Ascending aorta (tissue), 2 donors: ENCODE data around the gene DPP7. TPM values are rescaled to one million over a fixed set of nuclear protein-coding genes. Genes with fewer than 3 reads are reported as not detected.
"Not testable (repeated sequence)": the region's sequence is repeated elsewhere in the genome, so short reads cannot be mapped to it uniquely, and the experiment has no call there.

Experiments
- DNase-seq, 2 donors: peaks; one replicate each; pipeline ENCODE4 v3.0.0-alpha.2; 2019; ENCODE audit warnings: low spot score in 2 of 2
- H3K27ac ChIP-seq, 2 donors: fragments of 200-600 bp; sonication (generic); one replicate each; pipeline ENCODE4 v1.5.1; 2016 to 2017; ENCODE audit warnings: mild to moderate bottlenecking in 1 of 2
- H3K27me3 ChIP-seq: fragments of 200-600 bp; sonication (generic); one replicate; pipeline ENCODE4 v1.5.1; 2017
- H3K36me3 ChIP-seq, 2 donors: fragments of 200-600 bp; sonication (generic); one replicate each; pipeline ENCODE4 v1.5.1; 2016
- H3K4me1 ChIP-seq, 2 donors: fragments of 200-600 bp; sonication (generic); one replicate each; pipeline ENCODE4 v1.5.1; 2016 to 2017; ENCODE audit warnings: mild to moderate bottlenecking in 1 of 2
- H3K4me3 ChIP-seq, 2 donors: fragments of 200-600 bp; sonication (generic); one replicate each; pipeline ENCODE4 v1.5.1; 2016 to 2017; ENCODE audit warnings: mild to moderate bottlenecking in 1 of 2
- H3K9me3 ChIP-seq, 2 donors: fragments of 200-600 bp; sonication (generic); one replicate each; pipeline ENCODE4 v1.5.1; 2016
- CTCF ChIP-seq, 3 experiments: fragments of 200-600 bp in 2 of 3; fragments of 450-650 bp in 1 of 3; sonication (generic) in 2 of 3; IDR thresholded peaks; one replicate each; pipeline ENCODE4 v1.5.1; 2016 to 2019; ENCODE audit warnings: antibody characterized with exemption in 3 of 3, mild to moderate bottlenecking in 1 of 3, moderate library complexity in 1 of 3
- intact Hi-C: fragments of 100-400 bp; cut with DNase I; formaldehyde crosslinking; loops from one replicate; pipeline ENCODE4 v1.15.1; 2023
- total RNA-seq: library from RNA; depleted of rRNA; stranded (reverse); fragments of >200 nt; gene quantifications from one replicate; pipeline ENCODE4 v1.1.0, GENCODE V29; 2016

DPP7 gene
- total RNA-seq, 1 donor from 2014 or later: 176 TPM

DNA sequence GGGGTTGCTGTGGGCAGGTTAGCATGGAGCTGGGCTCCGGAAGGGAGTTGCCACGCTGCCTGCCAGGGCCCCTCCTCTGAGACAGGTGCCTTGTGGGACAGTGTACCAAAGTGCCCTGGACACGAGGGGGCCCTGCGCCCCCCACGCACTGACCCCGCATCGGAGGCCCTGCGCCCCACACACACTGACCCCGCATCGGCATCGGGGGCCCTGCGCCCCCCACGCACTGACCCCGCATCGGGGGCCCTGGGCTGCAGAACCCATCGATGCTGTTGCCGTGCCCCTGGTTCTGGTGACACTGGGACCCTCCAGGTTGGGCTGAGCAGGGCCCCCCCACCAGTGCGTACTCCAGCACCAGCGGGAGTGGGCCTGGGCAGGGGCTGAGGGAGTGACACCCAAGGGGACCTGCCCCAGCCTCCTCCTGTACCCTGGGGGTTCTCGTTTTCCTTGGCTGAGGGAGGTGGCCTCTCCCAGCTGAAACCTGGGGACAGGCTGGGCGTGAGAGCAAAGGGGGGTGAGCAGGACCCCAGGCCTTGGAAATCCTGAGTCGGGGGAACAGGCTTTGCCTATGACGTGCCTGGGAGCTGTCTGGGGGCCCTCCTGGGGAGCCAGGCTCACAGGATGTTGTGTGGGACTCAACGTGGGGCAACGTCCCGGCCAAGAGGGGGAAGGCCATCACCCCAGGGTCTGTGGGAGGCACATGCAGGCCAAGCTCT is 51.1 kb downstream of the DPP7 start:
- Histone ChIP-seq H3K9me3 (no peaks in the 10 kb centered on the region), H3K4me1 (peaks cover 0 to 3% of the 10 kb centered on the region in 2 donors), H3K4me3 (no peak overlapping the region), H3K27me3 (peaks cover 3% of the 10 kb centered on the region), H3K27ac (no peak overlapping the region), H3K36me3 (no peaks in the 10 kb centered on the region)
- TF ChIP-seq CTCF (IDR thresholded peaks at IDR 0.05): no peak
- intact Hi-C loops: loop anchor here (2.0 kb wide), 1 partner anchor 17 kb away; the partner anchor contains the start of gene NPDC1
- no peak for DNase-seq

GRCh38 chr9:137062798-137063197 is 51.7 kb downstream of the DPP7 start:
- H3K4me1 ChIP-seq, H3K9me3 ChIP-seq, intact Hi-C loops, H3K27ac ChIP-seq, DNase-seq, H3K4me3 ChIP-seq, H3K27me3 ChIP-seq, H3K36me3 ChIP-seq: not testable (repeated sequence)

DNA sequence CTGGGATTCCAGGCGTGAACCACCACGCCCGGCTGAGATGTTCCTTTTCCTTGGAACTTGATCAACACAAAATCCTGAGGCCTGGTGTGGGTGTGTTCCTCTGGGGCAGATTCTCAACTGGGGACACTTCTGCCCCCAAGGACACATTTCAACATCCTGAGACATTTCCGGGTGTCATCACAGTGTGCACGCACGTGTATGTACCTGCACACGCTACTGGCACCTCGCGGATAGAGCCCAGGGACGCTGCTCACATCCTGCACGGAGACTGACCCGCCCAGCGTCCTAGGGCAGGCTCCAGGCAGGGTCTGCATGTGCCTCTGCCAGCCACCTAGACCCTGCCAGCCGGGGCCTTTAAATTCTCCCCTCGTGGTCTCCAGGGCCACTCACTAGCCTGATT is 52.1 kb downstream of the DPP7 start:
- H3K27me3 ChIP-seq: no peaks in the 10 kb centered on the region
- TF ChIP-seq CTCF (IDR thresholded peaks at IDR 0.05): no peak
- no peak for DNase-seq
- no peaks in the 10 kb centered on the region for H3K36me3 ChIP-seq
- intact Hi-C loops: no loop called here
- H3K9me3 ChIP-seq: no peaks in the 10 kb centered on the region
- H3K4me1 ChIP-seq: peaks cover 0 to 3% of the 10 kb centered on the region in 2 donors
- no peak overlapping the region for H3K27ac ChIP-seq
- no peak overlapping the region for H3K4me3 ChIP-seq

Other genes with a start within 250 kb of the DPP7 start
- 140 TPM for gene EDF1, start 248.4 kb downstream of the DPP7 start, total RNA-seq
- 4.4 TPM for gene TRAF2, start 228.2 kb downstream of the DPP7 start, total RNA-seq
- gene FBXW5, start 170.0 kb downstream of the DPP7 start, total RNA-seq: 421 TPM
- 8.6 TPM for gene C8G, start 169.5 kb downstream of the DPP7 start, total RNA-seq
- not detected for gene LCN12, start 162.5 kb downstream of the DPP7 start, total RNA-seq
- 68.3 TPM for gene PTGDS, start 137.2 kb downstream of the DPP7 start, total RNA-seq
- gene LCNL1, start 131.7 kb downstream of the DPP7 start, total RNA-seq: not detected
- gene PAXX, start 122.3 kb downstream of the DPP7 start, total RNA-seq: 87.0 TPM
- gene CLIC3, start 118.2 kb downstream of the DPP7 start, total RNA-seq: 2.8 TPM
- gene ABCA2, start 86.5 kb downstream of the DPP7 start, total RNA-seq: 102 TPM
- gene FUT7, start 82.6 kb downstream of the DPP7 start, total RNA-seq: not detected
- gene NPDC1, start 68.6 kb downstream of the DPP7 start, total RNA-seq: 579 TPM
- gene ENTPD2, start 60.7 kb downstream of the DPP7 start, total RNA-seq: not detected
- 8.7 TPM for gene SAPCD2, start 44.2 kb downstream of the DPP7 start, total RNA-seq
- gene UAP1L1, start 37.2 kb downstream of the DPP7 start, total RNA-seq: 17.1 TPM
- gene MAN1B1, start 27.7 kb downstream of the DPP7 start, total RNA-seq: 85.3 TPM
- not detected for gene GRIN1, start 24.4 kb upstream of the DPP7 start, total RNA-seq
- gene LRRC26, start 55.3 kb upstream of the DPP7 start, total RNA-seq: not detected
- gene TMEM210, start 57.3 kb upstream of the DPP7 start, total RNA-seq: not detected
- 24.1 TPM for gene ANAPC2, start 73.8 kb upstream of the DPP7 start, total RNA-seq
- 123 TPM for gene SSNA1, start 73.9 kb upstream of the DPP7 start, total RNA-seq
- gene TPRN, start 86.0 kb upstream of the DPP7 start, total RNA-seq: 2.8 TPM
- gene TMEM203, start 90.9 kb upstream of the DPP7 start, total RNA-seq: 24.3 TPM
- 27.0 TPM for gene NDOR1, start 91.0 kb upstream of the DPP7 start, total RNA-seq
- gene RNF208, start 107.5 kb upstream of the DPP7 start, total RNA-seq: 6.7 TPM
- not detected for gene CYSRT1, start 110.4 kb upstream of the DPP7 start, total RNA-seq
- not detected for gene RNF224, start 112.8 kb upstream of the DPP7 start, total RNA-seq
- not detected for gene SLC34A3, start 116.2 kb upstream of the DPP7 start, total RNA-seq
- gene TUBB4B, start 126.6 kb upstream of the DPP7 start, total RNA-seq: 403 TPM
- gene STPG3, start 136.6 kb upstream of the DPP7 start, total RNA-seq: not detected
- gene NELFB, start 140.6 kb upstream of the DPP7 start, total RNA-seq: 71.7 TPM
- 38.3 TPM for gene TOR4A, start 163.0 kb upstream of the DPP7 start, total RNA-seq
- gene NRARP, start 187.5 kb upstream of the DPP7 start, total RNA-seq: 51.7 TPM